Breast epithelium (tissue), 4 donors: ENCODE data around the gene UBAP1. TPM values are rescaled to one million over a fixed set of nuclear protein-coding genes. Genes with fewer than 3 reads are reported as not detected.

Experiments used
- DNase-seq, 2 donors: peaks; one replicate each; pipeline ENCODE4 v3.0.0-alpha.2; 2019; ENCODE audit warnings: low spot score in 2 of 2
- H3K27ac ChIP-seq, 2 donors: fragments of 200-600 bp; sonication (generic) in 1 of 2; one replicate each; pipeline ENCODE4 v1.5.1; 2016 to 2019; ENCODE audit warnings: mild to moderate bottlenecking in 1 of 2
- H3K27me3 ChIP-seq, 2 donors: fragments of 200-600 bp; sonication (generic) in 1 of 2; one replicate each; pipeline versions ENCODE4 v1.5.1 to v1.6.0; 2017 to 2019; ENCODE audit warnings: control low read depth in 1 of 2, mild to moderate bottlenecking in 1 of 2
- H3K36me3 ChIP-seq: fragments of 200-600 bp; one replicate; pipeline ENCODE4 v1.5.1; 2019
- H3K4me1 ChIP-seq, 2 donors: fragments of 200-600 bp; sonication (generic); one replicate each; pipeline ENCODE4 v1.5.1; 2016 to 2019; ENCODE audit warnings: control low read depth in 1 of 2
- H3K4me3 ChIP-seq, 3 donors: fragments of 200-600 bp; sonication (generic); 1 replicate in 2 of 3; 2 replicates in 1 of 3; pipeline ENCODE4 v1.5.1; 2016 to 2019; ENCODE audit warnings: mild to moderate bottlenecking in 3 of 3, moderate library complexity in 2 of 3
- H3K9me3 ChIP-seq, 2 donors: fragments of 200-600 bp; sonication (generic) in 1 of 2; one replicate each; pipeline ENCODE4 v1.5.1; 2016 to 2019; ENCODE audit warnings: control low read depth in 1 of 2
- POLR2A ChIP-seq: fragments of 450-650 bp; IDR thresholded peaks from one replicate; pipeline ENCODE4 v1.6.1; 2016; ENCODE audit warnings: antibody characterized with exemption, mild to moderate bottlenecking, moderate library complexity
- POLR2AphosphoS5 ChIP-seq, 3 donors: sonication (generic); formaldehyde crosslinking; IDR thresholded peaks; one replicate each; pipeline ENCODE4 v1.6.1; 2017; ENCODE audit warnings: antibody characterized with exemption in 3 of 3
- intact Hi-C: fragments of 100-400 bp; cut with DNase I; formaldehyde crosslinking; loops from one replicate; pipeline ENCODE4 v1.15.1; 2023; ENCODE audit warnings: low total_unique reads
- total RNA-seq, 3 donors: library from RNA; depleted of rRNA; stranded (reverse); fragments of >200 nt; gene quantifications; one replicate each; pipeline ENCODE4 v1.1.0, GENCODE V29; 2016
- TF ChIP-seq, protein P1 (sequence below), 3 donors: fragments of 450-650 bp; IDR thresholded peaks; one replicate each; pipeline ENCODE4 v1.5.1; 2016 to 2017; ENCODE audit warnings: antibody characterized with exemption in 3 of 3, mild to moderate bottlenecking in 3 of 3, moderate library complexity in 3 of 3

The UBAP1 gene
- total RNA-seq, 3 donors from 2014 or later: 49.5 to 56.5 (median 51.4) TPM

DNA sequence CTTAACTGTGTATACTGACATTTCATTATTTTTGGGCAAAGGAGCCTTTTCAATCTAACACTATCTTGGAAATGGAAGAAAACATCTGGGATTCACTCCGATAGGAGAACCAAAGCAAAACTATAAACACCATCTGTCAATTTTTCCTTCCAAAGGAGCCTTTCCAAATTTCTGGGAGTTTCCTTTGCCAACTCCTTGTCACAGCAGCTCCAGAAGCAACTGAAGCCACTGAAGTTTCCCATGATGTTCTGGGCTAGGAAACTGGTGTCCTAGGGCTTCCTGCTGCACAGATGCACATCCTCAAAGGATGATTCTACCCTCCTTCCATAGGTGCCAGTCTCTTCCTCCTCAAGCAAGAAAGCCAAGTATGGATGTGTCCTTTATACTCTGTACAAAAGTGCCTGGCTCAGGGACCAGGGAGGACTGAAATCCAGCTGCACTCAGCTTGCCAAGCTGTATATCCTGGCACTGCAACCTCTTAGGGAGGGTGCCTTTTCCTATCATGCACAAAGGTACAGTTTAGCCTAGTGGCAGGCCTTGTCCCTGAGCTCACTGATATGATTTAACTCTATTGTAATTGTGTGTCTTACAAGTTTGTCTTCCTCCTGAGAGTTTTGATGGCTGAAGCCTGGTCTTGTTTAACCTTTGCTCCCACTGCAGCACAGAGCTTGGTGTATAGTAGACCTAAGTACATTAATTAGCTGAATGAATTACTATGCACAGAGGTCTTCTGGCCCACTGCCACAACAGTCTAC is 8.4 kb upstream of the UBAP1 start:
- no peak overlapping the region for H3K27ac ChIP-seq
- H3K27me3 ChIP-seq: no peaks in the 10 kb centered on the region
- no peaks in the 10 kb centered on the region for H3K36me3 ChIP-seq
- no peak for DNase-seq
- no peak for TF ChIP-seq POLR2AphosphoS5 (IDR thresholded peaks at IDR 0.05)
- no peak for TF ChIP-seq POLR2A
- TF ChIP-seq, protein P1, sequence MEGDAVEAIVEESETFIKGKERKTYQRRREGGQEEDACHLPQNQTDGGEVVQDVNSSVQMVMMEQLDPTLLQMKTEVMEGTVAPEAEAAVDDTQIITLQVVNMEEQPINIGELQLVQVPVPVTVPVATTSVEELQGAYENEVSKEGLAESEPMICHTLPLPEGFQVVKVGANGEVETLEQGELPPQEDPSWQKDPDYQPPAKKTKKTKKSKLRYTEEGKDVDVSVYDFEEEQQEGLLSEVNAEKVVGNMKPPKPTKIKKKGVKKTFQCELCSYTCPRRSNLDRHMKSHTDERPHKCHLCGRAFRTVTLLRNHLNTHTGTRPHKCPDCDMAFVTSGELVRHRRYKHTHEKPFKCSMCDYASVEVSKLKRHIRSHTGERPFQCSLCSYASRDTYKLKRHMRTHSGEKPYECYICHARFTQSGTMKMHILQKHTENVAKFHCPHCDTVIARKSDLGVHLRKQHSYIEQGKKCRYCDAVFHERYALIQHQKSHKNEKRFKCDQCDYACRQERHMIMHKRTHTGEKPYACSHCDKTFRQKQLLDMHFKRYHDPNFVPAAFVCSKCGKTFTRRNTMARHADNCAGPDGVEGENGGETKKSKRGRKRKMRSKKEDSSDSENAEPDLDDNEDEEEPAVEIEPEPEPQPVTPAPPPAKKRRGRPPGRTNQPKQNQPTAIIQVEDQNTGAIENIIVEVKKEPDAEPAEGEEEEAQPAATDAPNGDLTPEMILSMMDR (IDR thresholded peaks at IDR 0.05): no peak
- no peak overlapping the region for H3K4me3 ChIP-seq
- no peaks in the 10 kb centered on the region for H3K9me3 ChIP-seq
- intact Hi-C loops: loop anchor here (10.0 kb wide), 1 partner anchor 46 kb away; the partner anchor contains the start of gene DCAF12
- no peaks in the 10 kb centered on the region for H3K4me1 ChIP-seq

DNA sequence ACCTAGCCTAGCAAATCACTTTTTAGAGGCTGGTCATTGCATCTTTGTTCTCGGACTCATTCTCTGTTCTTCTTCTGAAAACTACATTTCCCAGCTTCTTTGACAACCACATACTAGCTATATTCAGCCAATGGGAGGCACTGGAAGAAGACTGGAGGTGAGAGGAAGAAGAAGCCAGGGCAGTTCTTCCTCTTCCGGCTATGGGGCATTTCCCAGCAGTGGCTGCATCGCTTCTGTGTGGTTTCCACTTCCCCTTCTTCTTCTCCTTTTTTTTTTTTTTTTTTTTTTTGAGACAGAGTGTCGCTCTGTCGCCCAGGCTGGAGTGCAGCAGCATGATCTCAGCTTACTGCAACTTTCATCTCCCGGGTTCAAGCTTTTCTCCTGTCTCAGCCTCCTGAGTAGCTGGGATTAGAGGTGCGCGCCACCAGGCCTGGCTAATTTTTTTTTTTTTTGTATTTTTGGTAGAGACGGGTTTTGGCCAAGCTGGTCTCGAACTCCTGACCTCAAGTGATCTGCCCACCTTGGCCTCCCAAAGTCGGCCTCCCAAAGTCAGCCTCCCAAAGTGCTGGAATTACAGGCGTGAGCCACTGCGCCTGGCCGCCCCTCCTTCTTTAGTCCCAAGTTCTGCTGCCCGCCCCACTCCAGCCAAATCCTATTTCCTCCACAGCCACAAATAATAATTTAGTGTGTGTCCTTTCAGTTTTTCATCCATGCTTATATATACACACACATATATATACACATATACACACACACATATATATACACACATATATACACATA is 6.9 kb upstream of the UBAP1 start:
- TF ChIP-seq POLR2A (no peak), POLR2AphosphoS5 (IDR thresholded peaks at IDR 0.05) (no peak)
- TF ChIP-seq, protein P1 (IDR thresholded peaks at IDR 0.05): no peak
- Histone ChIP-seq H3K9me3 (no peaks in the 10 kb centered on the region), H3K4me3 (no peak overlapping the region), H3K27ac (no peak overlapping the region), H3K27me3 (no peaks in the 10 kb centered on the region), H3K4me1 (no peaks in the 10 kb centered on the region), H3K36me3 (no peaks in the 10 kb centered on the region)
- DNase-seq: no peak
- intact Hi-C loops: loop anchor here (10.0 kb wide), 1 partner anchor 47 kb away; the partner anchor contains the start of gene DCAF12

DNA sequence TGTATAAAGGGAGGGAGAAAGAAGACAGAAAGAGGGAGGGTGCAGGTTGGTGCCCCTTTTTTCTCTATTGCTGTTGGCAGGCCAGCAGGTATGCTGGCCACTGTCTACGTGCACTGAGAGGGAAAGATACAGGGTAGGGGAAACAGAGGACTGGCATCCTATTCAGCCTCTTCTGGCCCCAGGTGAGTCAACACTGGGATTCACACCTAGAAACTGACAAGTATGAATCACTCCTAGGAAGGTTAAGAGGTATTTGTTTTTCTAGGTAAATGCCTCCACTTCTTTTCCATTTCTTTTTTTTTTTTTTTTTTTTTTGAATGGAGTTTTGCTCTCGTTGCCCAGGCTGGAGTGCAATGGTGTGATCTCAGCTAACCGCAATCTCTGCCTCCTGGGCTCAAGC is 2.8 kb upstream of the UBAP1 start:
- no peak overlapping the region for H3K4me3 ChIP-seq
- intact Hi-C loops: loop anchor here (10.0 kb wide), 1 partner anchor 51 kb away; the partner anchor contains the start of gene DCAF12
- H3K36me3 ChIP-seq: no peaks in the 10 kb centered on the region
- no peaks in the 10 kb centered on the region for H3K4me1 ChIP-seq
- H3K9me3 ChIP-seq: no peaks in the 10 kb centered on the region
- TF ChIP-seq, protein P1 (IDR thresholded peaks at IDR 0.05): no peak
- TF ChIP-seq POLR2AphosphoS5 (IDR thresholded peaks at IDR 0.05): no peak
- TF ChIP-seq POLR2A: no peak
- DNase-seq: no peak
- H3K27ac ChIP-seq: no peak overlapping the region
- H3K27me3 ChIP-seq: no peaks in the 10 kb centered on the region

DNA sequence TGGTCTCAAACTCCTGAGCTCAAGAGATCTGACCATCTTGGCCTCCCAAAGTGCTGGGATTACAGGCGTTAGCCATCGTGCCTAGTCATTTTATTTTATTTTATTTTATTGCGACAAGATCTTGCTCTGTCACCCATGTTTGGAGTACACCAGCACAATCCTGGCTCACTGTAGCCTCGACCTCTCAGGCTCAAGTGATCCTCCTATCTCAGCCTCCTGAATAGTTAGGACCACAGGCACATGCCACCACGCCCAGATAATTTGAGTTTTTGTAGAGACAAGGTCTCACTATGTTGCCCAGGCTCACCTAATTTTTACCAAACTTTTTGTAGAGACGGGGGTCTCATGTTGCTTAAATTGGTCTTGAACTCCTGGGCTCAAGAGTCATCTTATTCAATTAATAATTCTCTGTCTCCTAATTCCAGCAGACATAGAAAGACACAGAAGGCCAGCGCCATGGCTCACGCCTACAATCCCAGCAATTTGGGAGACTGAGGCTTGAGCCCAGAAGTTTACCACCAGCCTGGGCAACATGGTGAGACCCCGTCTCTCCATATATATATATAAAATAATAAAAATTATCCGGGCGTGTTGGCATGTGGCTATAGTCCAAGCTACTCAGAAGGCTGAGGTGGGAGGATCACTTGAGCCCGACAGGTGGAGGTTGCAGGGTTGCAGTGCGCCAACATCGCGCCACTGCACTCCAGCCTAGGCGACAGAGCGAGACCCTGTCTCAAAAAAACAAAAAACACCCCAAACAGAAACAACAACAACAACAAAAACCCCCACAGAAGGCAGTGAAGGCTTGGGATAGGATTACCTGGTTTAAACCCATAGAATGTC is 1.0 kb upstream of the UBAP1 start:
- TF ChIP-seq POLR2A (no peak), POLR2AphosphoS5 (IDR thresholded peaks at IDR 0.05) (no peak)
- TF ChIP-seq, protein P1 (IDR thresholded peaks at IDR 0.05): no peak
- Histone ChIP-seq H3K4me3 (peak overlapping the region; percentile 67 to 91 (median 86)), H3K27me3 (no peaks in the 10 kb centered on the region), H3K27ac (peak overlapping the region; percentile 99), H3K4me1 (no peaks in the 10 kb centered on the region), H3K36me3 (no peaks in the 10 kb centered on the region), H3K9me3 (no peaks in the 10 kb centered on the region)
- no peak for DNase-seq
- intact Hi-C loops: loop anchor here (10.0 kb wide), 1 partner anchor 53 kb away; the partner anchor contains the start of gene DCAF12
